C4-2B (cell line): ENCODE data around the gene CAPN11.

Experiments used
- H3K27ac ChIP-seq: fragments of 450-650 bp; 2 replicates; pipeline ENCODE4 v1.5.1; 2017
- CTCF ChIP-seq: fragments of 450-650 bp; conservative IDR thresholded peaks from 2 replicates; pipeline ENCODE4 v1.5.1; 2017; ENCODE audit warnings: mild to moderate bottlenecking
- ZFX ChIP-seq: fragments of 450-650 bp; IDR thresholded peaks from 2 replicates; pipeline ENCODE4 v1.6.1; 2017

The CAPN11 gene

GRCh38 chr6:44161997-44162338, 3.3 kb downstream of the CAPN11 start:
- TF ChIP-seq ZFX (no peak), CTCF (no peak)
- no peak overlapping the region for H3K27ac ChIP-seq

- H3K27ac ChIP-seq: no peak overlapping the region
- TF ChIP-seq ZFX (no peak), CTCF (no peak)
Measured at GRCh38 chr6:44162876-44163625, 4.4 kb downstream of the CAPN11 start.

- no peak overlapping the region for H3K27ac ChIP-seq
- TF ChIP-seq ZFX: no peak
- TF ChIP-seq CTCF: no peak
Measured at GRCh38 chr6:44166116-44166515, 7.5 kb downstream of the CAPN11 start.

GRCh38 chr6:44166591-44167184, 8.1 kb downstream of the CAPN11 start:
- TF ChIP-seq ZFX (no peak), CTCF (no peak)
- no peak overlapping the region for H3K27ac ChIP-seq

GRCh38 chr6:44167567-44167966, 8.9 kb downstream of the CAPN11 start:
- TF ChIP-seq ZFX (no peak), CTCF (no peak)
- H3K27ac ChIP-seq: no peak overlapping the region

- TF ChIP-seq CTCF: no peak
- TF ChIP-seq ZFX: no peak
- H3K27ac ChIP-seq: no peak overlapping the region
Measured at GRCh38 chr6:44169154-44169553, 10.5 kb downstream of the CAPN11 start.

GRCh38 chr6:44169886-44170570, 11.4 kb downstream of the CAPN11 start:
- H3K27ac ChIP-seq: no peak overlapping the region
- TF ChIP-seq ZFX (no peak), CTCF (no peak)
